Activated naive CD4-positive, alpha-beta T cell treated with anti-CD3 and anti-CD28 coated beads, Interleukin-2, amount 10 ng/mL, durations not matched to agents 7 days and 5 days (primary cell): Measurements from ENCODE around the gene CCR5AS.
A peak's percentile ranks its signal among the peaks of the same experiment; 100 is the strongest.
"Not testable (repeated sequence)": the region's sequence is repeated elsewhere in the genome, so short reads cannot be mapped to it uniquely, and the experiment has no call there.

ENCODE experiments used
- CTCF ChIA-PET: fragments of 350-600 bp; sonication (Branson Sonifier 250); formaldehyde crosslinking; loops from one replicate; lab custom pipeline; 2021; ENCODE audit warnings: antibody characterized with exemption; lab: Charles Lee
- DNase-seq: peaks from one replicate; pipeline ENCODE4 v3.0.0-alpha.2; 2020
- H3K27ac Mint-ChIP-seq: one replicate; pipeline ENCODE4 v1.8.0; 2021; ENCODE audit warnings: mild to moderate bottlenecking, moderate library complexity, mixed read lengths
- H3K27me3 Mint-ChIP-seq: one replicate; pipeline ENCODE4 v1.8.0; 2021; ENCODE audit warnings: mild to moderate bottlenecking, mixed read lengths
- H3K36me3 Mint-ChIP-seq: one replicate; pipeline ENCODE4 v1.8.0; 2021; ENCODE audit warnings: mixed read lengths
- H3K4me1 Mint-ChIP-seq: one replicate; pipeline ENCODE4 v1.8.0; 2021; ENCODE audit warnings: mixed read lengths
- H3K4me3 Mint-ChIP-seq: one replicate; pipeline ENCODE4 v1.8.0; 2021; ENCODE audit warnings: mild to moderate bottlenecking, moderate library complexity, mixed read lengths
- H3K9me3 Mint-ChIP-seq: one replicate; pipeline ENCODE4 v1.8.0; 2021; ENCODE audit warnings: mixed read lengths

Gene CCR5AS

DNA sequence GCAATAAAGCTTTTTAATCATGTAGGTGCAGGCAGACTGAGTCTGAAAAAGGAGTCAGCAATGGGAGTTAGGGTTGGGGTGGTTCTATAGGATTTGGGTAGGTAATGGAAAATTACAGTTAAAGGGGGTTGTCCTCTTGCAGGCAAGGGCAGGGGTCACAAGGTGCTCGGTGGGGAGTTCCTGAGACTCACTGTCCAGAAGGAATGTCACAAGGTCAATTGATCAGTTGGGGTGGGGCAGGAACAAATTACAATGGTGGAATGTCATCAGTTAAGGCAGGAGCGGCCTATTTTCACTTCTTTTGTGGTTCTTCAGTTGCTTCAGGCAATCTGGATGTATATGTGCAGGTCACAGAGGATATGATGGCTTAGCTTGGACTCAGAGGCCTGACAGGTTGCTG lies 13.9 kb downstream of the CCR5AS start:
- H3K27ac Mint-ChIP-seq: no peak overlapping the region
- H3K4me1 Mint-ChIP-seq: peaks cover 11% of the 10 kb centered on the region
- no peak for DNase-seq
- no peaks in the 10 kb centered on the region for H3K9me3 Mint-ChIP-seq
- H3K36me3 Mint-ChIP-seq: no peaks in the 10 kb centered on the region
- CTCF ChIA-PET: no interaction called here
- no peak overlapping the region for H3K4me3 Mint-ChIP-seq
- peaks cover 32% of the 10 kb centered on the region for H3K27me3 Mint-ChIP-seq

DNA sequence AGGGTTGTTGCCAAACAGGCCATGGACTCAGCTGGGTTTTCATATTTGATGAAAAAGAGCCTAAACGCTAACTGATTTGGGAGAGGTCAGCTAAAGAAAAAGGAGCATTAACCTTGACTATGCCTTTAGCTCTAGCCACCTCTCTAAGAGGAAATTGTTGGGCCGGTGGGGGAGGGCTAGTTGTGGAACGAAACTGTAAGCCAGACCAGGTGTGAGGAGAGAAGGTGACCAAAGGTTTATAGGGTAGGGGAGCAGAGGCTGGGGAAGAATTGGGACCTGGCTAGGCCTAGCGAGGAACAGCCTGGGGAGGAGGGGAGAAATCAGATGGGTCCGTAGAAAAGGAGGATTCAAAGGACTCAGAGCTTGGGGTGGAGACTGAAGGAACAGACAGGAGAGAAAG lies 15.3 kb downstream of the CCR5AS start:
- CTCF ChIA-PET, H3K4me3 Mint-ChIP-seq, H3K36me3 Mint-ChIP-seq, H3K9me3 Mint-ChIP-seq, DNase-seq, H3K4me1 Mint-ChIP-seq, H3K27ac Mint-ChIP-seq: not testable (repeated sequence)
- peaks cover 27% of the 10 kb centered on the region for H3K27me3 Mint-ChIP-seq

DNA sequence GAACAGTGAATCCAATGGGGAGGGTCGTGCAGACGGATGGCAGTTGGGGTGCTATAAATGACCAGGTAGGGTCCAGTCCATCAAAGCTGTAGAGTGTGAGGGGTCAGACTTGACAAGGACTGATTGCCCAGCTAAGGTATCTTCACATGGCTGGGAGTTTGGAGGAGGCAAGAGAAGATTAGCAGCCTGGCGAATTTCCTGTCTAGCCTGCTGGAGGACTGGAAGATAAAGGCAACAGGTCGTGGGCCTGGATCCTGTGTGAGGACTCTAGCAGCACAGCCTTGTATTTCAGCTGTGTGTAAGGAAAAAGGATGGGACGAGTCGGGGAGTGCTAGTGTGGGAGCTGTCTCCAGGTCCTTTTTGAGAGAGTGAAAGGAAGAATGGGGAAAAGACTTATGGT lies 17.6 kb downstream of the CCR5AS start:
- CTCF ChIA-PET: interaction anchor here (0.9 kb wide), 1 partner anchor 11 kb away, joined by 3 read pairs; no protein-coding TSS in a partner anchor

DNA sequence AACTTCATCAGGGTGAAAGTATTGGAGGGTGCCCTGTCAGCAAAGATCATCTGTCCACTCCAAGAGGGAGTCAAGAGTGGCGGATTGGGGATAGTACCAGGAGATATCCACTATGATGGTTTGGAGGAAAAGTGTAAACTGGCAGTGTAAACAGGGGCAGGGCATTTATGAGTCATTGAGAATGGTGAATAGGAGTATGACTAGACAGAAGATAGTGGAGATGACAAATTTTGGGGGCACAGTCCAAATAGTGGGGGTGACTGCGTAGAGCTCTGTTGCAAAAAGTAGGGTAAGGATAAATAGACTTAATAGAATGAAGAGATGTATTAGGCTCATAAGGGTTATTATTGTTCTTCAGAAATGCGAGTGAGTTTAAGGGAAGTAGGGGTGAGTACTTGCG lies 18.0 kb downstream of the CCR5AS start:
- H3K36me3 Mint-ChIP-seq, H3K9me3 Mint-ChIP-seq, H3K4me3 Mint-ChIP-seq, H3K27ac Mint-ChIP-seq: not testable (repeated sequence)
- Mint-ChIP-seq H3K4me1 (peaks cover 24% of the 10 kb centered on the region), H3K27me3 (peaks cover 13% of the 10 kb centered on the region)
- CTCF ChIA-PET: interaction anchor here (0.9 kb wide), 1 partner anchor 11 kb away, joined by 3 read pairs; no protein-coding TSS in a partner anchor
- DNase-seq: peak; percentile 5

More for the DNA sequence above, 17.6 kb downstream of the CCR5AS start:
- no peak overlapping the region for H3K4me3 Mint-ChIP-seq
- peaks cover 2% of the 10 kb centered on the region for H3K9me3 Mint-ChIP-seq
- H3K36me3 Mint-ChIP-seq: peaks cover 3% of the 10 kb centered on the region
- peaks cover 17% of the 10 kb centered on the region for H3K27me3 Mint-ChIP-seq
- no peak overlapping the region for H3K27ac Mint-ChIP-seq
- DNase-seq: peak; percentile 17
- H3K4me1 Mint-ChIP-seq: peaks cover 20% of the 10 kb centered on the region

DNA sequence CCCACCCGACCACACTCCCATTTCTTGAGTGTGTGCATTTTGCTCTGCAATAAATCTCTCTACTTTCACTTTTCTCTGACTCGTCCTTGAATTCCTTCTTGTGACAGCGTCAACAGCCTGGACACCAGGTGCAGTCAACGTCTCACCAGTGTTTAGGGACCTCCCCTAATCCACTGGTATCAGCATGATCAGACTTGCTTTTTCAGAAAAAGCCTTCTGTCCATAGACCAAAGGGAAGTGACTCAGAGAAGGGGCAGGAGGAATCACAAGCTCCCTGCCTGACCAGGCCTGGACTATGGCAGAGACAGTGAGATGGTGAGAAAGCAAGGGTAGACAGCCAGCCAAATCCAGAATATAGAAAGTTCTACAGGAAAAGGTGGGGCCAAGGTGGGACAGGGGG lies 20.7 kb downstream of the CCR5AS start:
- H3K27ac Mint-ChIP-seq: no peak overlapping the region

DNA sequence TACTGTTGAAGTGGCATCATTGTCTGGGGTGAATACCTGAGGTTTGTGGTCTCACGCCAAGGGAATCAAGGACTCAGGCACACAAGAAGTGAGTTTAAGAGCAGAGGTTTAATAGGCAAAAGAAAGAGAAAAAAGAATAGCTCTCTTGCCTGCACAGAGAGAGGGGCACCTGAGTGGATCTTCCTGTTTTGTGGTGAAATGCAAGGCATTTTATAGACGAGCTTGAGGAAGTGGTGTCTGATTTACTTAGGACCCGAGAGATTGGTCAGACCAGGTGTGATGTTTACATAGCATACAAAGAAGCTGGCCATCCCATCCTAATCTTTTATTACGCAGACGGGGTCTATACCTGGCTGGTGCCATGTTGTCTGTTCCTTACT lies 22.9 kb downstream of the CCR5AS start:
- Mint-ChIP-seq H3K27ac (peak overlapping the region; percentile 65), H3K4me3 (no peak overlapping the region), H3K36me3 (peaks cover 6% of the 10 kb centered on the region), H3K4me1 (peaks cover 55% of the 10 kb centered on the region), H3K27me3 (peaks cover 5% of the 10 kb centered on the region), H3K9me3 (peaks cover 2% of the 10 kb centered on the region)
- CTCF ChIA-PET: interaction anchor here (0.6 to 1.8 kb wide), 6 partner anchors 12 to 305 kb away, joined by 3 to 5 read pairs (median 4); partner anchors contain the start of gene CCR1
- peak; percentile 25 for DNase-seq

More for the DNA sequence above, 20.7 kb downstream of the CCR5AS start:
- CTCF ChIA-PET: interaction anchor here (0.6 kb wide), 1 partner anchor 27 kb away, joined by 3 read pairs; no protein-coding TSS in a partner anchor
- Mint-ChIP-seq H3K4me1 (peaks cover 41% of the 10 kb centered on the region), H3K36me3 (peaks cover 3% of the 10 kb centered on the region), H3K4me3 (no peak overlapping the region), H3K9me3 (peaks cover 2% of the 10 kb centered on the region), H3K27me3 (peaks cover 5% of the 10 kb centered on the region)
- peak; percentile 25 for DNase-seq

DNA sequence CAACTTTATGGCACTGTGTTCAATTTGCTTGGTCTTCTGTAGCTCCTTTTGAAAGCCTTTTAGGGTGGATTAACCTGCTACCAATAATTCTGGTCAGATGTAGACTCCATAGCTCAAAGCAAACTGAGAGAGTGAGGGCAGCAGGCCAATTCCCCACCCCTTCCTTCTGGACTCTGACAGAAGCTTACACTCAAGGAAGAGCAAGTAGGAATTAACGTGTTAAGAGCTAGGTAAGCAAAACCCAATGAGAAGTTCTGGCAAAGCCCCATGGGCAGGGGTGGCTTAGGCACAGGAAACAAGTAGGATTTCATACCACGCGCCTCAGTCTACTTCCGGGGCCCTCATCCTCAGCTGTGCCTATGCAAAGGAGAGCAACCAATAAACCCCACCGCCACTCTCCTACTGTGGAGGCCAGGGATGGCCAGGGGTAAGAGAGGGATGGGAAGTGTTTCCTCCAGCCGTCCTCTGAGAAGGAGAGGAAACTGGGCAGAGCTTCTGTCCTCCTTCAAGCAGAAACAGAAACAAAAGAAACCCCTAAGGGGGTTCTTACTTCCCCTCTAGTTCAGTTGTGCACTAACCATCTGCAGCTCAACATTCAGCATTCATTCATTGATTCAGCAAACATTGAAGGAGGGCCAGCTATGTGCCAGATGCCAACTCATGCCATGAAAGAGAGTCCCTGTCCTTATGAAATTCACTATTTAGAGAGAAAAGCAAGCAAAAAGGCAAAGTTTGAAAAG lies 23.5 kb downstream of the CCR5AS start:
- DNase-seq: peak; percentile 27
- peak overlapping the region; percentile 65 for H3K27ac Mint-ChIP-seq
- H3K4me3 Mint-ChIP-seq: no peak overlapping the region
- peaks cover 2% of the 10 kb centered on the region for H3K9me3 Mint-ChIP-seq
- H3K27me3 Mint-ChIP-seq: peaks cover 5% of the 10 kb centered on the region
- peaks cover 59% of the 10 kb centered on the region for H3K4me1 Mint-ChIP-seq
- H3K36me3 Mint-ChIP-seq: peaks cover 6% of the 10 kb centered on the region
- CTCF ChIA-PET: interaction anchor here (0.5 to 1.8 kb wide), 5 partner anchors 14 to 305 kb away, joined by 3 to 5 read pairs (median 4); partner anchors contain the start of gene CCR1

DNA sequence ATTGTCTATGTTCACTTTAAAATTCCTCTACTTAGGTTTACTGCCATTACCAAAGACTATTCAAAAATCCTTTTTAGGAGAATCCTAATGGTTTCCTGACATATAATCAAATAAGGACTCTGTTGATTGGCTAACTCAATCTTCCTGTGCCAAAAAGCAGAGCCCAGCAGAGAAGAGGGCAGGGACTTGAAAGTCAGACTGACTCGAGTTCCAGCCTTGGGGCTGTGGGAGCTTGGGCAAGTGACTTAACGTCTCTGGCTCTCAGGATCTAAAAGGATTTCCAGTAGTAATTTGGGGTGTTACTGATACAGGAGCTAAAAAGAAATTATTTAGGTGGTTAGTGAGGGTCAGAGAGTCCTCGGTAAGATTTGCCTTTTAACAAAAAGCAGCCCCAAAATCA lies 25.2 kb downstream of the CCR5AS start:
- Mint-ChIP-seq H3K27me3 (peaks cover 11% of the 10 kb centered on the region), H3K4me1 (peaks cover 64% of the 10 kb centered on the region), H3K27ac (no peak overlapping the region), H3K36me3 (peaks cover 8% of the 10 kb centered on the region), H3K4me3 (no peak overlapping the region), H3K9me3 (peaks cover 2% of the 10 kb centered on the region)
- CTCF ChIA-PET: interaction anchor here (0.8 to 1.9 kb wide), 3 partner anchors 70 to 303 kb away, joined by 3 to 8 read pairs (median 3); no protein-coding TSS in a partner anchor
- DNase-seq: no peak

DNA sequence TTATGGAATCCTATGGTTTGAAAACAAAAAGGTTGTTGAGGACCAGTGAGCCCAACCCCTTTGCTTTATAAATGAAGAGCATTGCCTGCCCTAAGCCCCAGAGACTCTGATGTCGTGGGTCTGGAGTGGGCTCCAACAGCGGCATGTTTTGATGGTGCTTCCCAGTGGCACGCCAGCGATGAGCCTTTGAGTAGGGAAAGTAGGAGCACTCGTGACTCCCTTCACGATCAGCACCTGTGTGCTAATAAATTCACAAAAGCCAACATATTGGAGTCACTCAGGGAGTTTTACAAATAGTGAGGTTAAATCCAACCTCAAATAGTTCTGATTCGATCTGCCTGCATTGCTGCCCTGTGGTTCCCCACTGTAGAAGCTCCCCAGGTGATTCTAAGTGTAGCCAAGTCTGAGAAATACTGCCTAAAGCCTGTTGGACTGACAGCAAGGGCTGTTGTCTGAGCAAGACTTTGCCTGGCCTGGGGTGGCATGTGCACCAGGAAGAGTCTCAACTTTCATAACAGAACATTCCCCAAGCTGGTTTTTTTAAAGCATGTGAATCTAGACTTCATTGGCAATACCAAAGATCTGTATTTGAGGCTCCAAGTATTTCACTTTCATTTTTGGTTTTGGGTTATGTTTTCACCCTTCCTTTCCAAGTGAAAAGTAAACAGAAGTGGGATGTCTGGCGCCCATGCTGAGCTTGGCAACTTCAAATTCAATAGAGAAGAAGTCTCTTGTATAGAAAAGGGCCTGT lies 26.2 kb downstream of the CCR5AS start:
- DNase-seq: peak; percentile 34
- peaks cover 4% of the 10 kb centered on the region for H3K36me3 Mint-ChIP-seq
- peaks cover 65% of the 10 kb centered on the region for H3K4me1 Mint-ChIP-seq
- CTCF ChIA-PET: interaction anchor here (0.8 to 1.9 kb wide), 6 partner anchors 10 to 304 kb away, joined by 3 to 8 read pairs (median 3); partner anchors contain the start of gene CCR5
- peak overlapping the region; percentile 82 for H3K27ac Mint-ChIP-seq
- H3K27me3 Mint-ChIP-seq: peaks cover 6% of the 10 kb centered on the region
- H3K4me3 Mint-ChIP-seq: no peak overlapping the region
- H3K9me3 Mint-ChIP-seq: no peaks in the 10 kb centered on the region

DNA sequence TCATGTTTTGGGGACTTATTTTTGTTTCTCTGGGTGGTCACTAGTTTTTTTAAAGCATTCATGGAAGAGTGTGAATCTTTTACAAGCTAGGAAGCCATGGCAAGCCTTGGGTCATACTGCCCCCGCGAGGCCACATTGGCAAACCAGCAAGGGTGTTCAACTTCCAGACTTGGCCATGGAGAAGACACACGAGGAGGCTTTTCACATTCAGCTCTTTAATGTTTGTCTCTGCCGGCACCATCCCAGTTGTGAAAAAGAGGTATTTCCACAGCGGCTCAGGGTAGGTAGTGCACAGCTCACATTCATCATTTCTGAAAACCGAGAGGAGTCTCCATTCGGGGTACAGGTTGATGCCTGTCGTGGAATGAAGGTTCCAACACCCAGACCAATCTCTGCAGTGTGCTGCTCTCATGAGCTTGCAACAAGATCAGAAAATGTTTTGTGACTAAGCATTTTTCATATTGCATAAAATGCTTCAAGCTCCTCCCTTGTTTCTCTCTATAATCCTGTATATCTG lies 28.4 kb downstream of the CCR5AS start:
- peaks cover 15% of the 10 kb centered on the region for H3K27me3 Mint-ChIP-seq
- H3K36me3 Mint-ChIP-seq: peaks cover 11% of the 10 kb centered on the region
- no peaks in the 10 kb centered on the region for H3K9me3 Mint-ChIP-seq
- DNase-seq: peak; percentile 81
- H3K4me3 Mint-ChIP-seq: no peak overlapping the region
- CTCF ChIA-PET: interaction anchor here (0.7 to 14.4 kb wide), 39 partner anchors 10 to 1845 kb away, joined by 3 to 228 read pairs (median 5); partner anchors contain the start of genes CCR1, CCR2, CCR5AS and CCRL2
- H3K27ac Mint-ChIP-seq: no peak overlapping the region
- H3K4me1 Mint-ChIP-seq: peaks cover 65% of the 10 kb centered on the region

DNA sequence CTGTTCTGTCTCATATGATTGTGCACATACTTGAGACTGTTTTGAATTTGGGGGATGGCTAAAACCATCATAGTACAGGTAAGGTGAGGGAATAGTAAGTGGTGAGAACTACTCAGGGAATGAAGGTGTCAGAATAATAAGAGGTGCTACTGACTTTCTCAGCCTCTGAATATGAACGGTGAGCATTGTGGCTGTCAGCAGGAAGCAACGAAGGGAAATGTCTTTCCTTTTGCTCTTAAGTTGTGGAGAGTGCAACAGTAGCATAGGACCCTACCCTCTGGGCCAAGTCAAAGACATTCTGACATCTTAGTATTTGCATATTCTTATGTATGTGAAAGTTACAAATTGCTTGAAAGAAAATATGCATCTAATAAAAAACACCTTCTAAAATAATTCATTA lies 31.1 kb downstream of the CCR5AS start:
- Mint-ChIP-seq H3K27me3 (peaks cover 17% of the 10 kb centered on the region), H3K4me3 (no peak overlapping the region), H3K4me1 (peaks cover 71% of the 10 kb centered on the region), H3K36me3 (peaks cover 18% of the 10 kb centered on the region), H3K9me3 (no peaks in the 10 kb centered on the region), H3K27ac (peak overlapping the region; percentile 81)
- no peak for DNase-seq
- CTCF ChIA-PET: interaction anchor here (0.5 to 14.4 kb wide), 5 partner anchors 35 to 298 kb away, joined by 3 to 228 read pairs (median 51); no protein-coding TSS in a partner anchor

DNA sequence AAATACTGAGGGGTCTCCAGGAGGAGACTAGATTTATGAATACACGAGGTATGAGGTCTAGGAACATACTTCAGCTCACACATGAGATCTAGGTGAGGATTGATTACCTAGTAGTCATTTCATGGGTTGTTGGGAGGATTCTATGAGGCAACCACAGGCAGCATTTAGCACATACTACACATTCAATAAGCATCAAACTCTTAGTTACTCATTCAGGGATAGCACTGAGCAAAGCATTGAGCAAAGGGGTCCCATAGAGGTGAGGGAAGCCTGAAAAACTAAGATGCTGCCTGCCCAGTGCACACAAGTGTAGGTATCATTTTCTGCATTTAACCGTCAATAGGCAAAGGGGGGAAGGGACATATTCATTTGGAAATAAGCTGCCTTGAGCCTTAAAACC lies 31.6 kb downstream of the CCR5AS start:
- Mint-ChIP-seq H3K27ac (peak overlapping the region; percentile 22), H3K27me3 (peaks cover 17% of the 10 kb centered on the region), H3K4me3 (no peak overlapping the region), H3K4me1 (peaks cover 71% of the 10 kb centered on the region), H3K36me3 (peaks cover 16% of the 10 kb centered on the region), H3K9me3 (no peaks in the 10 kb centered on the region)
- DNase-seq: peak; percentile 12
- CTCF ChIA-PET: interaction anchor here (0.5 to 14.4 kb wide), 11 partner anchors 34 to 297 kb away, joined by 3 to 228 read pairs (median 3); partner anchors contain the start of gene CCR1

DNA sequence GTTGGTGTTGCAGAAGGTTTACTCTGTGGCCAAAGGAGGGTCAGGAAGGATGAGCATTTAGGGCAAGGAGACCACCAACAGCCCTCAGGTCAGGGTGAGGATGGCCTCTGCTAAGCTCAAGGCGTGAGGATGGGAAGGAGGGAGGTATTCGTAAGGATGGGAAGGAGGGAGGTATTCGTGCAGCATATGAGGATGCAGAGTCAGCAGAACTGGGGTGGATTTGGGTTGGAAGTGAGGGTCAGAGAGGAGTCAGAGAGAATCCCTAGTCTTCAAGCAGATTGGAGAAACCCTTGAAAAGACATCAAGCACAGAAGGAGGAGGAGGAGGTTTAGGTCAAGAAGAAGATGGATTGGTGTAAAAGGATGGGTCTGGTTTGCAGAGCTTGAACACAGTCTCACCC lies 32.1 kb downstream of the CCR5AS start:
- CTCF ChIA-PET: interaction anchor here (0.8 to 14.4 kb wide), 10 partner anchors 60 to 297 kb away, joined by 3 to 228 read pairs (median 3); partner anchors contain the start of gene CCR1
- H3K27me3 Mint-ChIP-seq: peaks cover 17% of the 10 kb centered on the region
- no peak overlapping the region for H3K27ac Mint-ChIP-seq
- H3K4me3 Mint-ChIP-seq: peak overlapping the region; percentile 2
- H3K36me3 Mint-ChIP-seq: peaks cover 16% of the 10 kb centered on the region
- H3K4me1 Mint-ChIP-seq: peaks cover 72% of the 10 kb centered on the region
- H3K9me3 Mint-ChIP-seq: no peaks in the 10 kb centered on the region
- peak; percentile 1 for DNase-seq
